Transverse colon (tissue), 4 donors: ENCODE data around the gene PMEPA1. TPM values are rescaled to one million over a fixed set of nuclear protein-coding genes. Genes with fewer than 3 reads are reported as not detected.
A peak's percentile ranks its signal among the peaks of the same experiment; 100 is the strongest.

ENCODE experiments used
- DNase-seq: peaks from one replicate; pipeline ENCODE4 v3.0.0-alpha.2; 2019
- H3K27ac ChIP-seq, 4 donors: fragments of 200-600 bp; sonication (generic); 2 replicates each; pipeline ENCODE4 v1.5.1; 2016 to 2018; ENCODE audit warnings: inconsistent platforms in 4 of 4
- H3K27me3 ChIP-seq: fragments of 200-600 bp; sonication (generic); 2 replicates; pipeline ENCODE4 v1.5.1; 2017; ENCODE audit warnings: inconsistent platforms
- H3K36me3 ChIP-seq, 4 donors: fragments of 200-600 bp; sonication (generic); 2 replicates each; pipeline ENCODE4 v1.5.1; 2017 to 2019; ENCODE audit warnings: inconsistent platforms in 4 of 4
- H3K4me1 ChIP-seq, 4 donors: fragments of 200-600 bp; sonication (generic); 2 replicates each; pipeline ENCODE4 v1.5.1; 2017 to 2020; ENCODE audit warnings: inconsistent platforms in 4 of 4
- H3K4me3 ChIP-seq, 4 donors: fragments of 200-600 bp; sonication (generic); 1 replicate in 1 of 4; 2 replicates in 3 of 4; pipeline versions ENCODE4 v1.5.1 to v1.6.1; 2017 to 2019; ENCODE audit warnings: inconsistent platforms in 4 of 4
- H3K9me3 ChIP-seq, 2 donors: fragments of 200-600 bp; sonication (generic); 2 replicates each; pipeline ENCODE4 v1.5.1; 2017 to 2019; ENCODE audit warnings: inconsistent platforms in 2 of 2
- EP300 ChIP-seq: sonication (generic); formaldehyde crosslinking; IDR thresholded peaks from one replicate; pipeline ENCODE4 v1.6.1; 2017; ENCODE audit warnings: antibody characterized with exemption, low read depth
- POLR2A ChIP-seq: fragments of 450-650 bp; IDR thresholded peaks from one replicate; pipeline ENCODE4 v1.6.1; 2016; ENCODE audit warnings: antibody characterized with exemption, mild to moderate bottlenecking, moderate library complexity
- POLR2AphosphoS5 ChIP-seq, 3 donors: sonication (generic); formaldehyde crosslinking; IDR thresholded peaks; one replicate each; pipeline ENCODE4 v1.6.1; 2016; ENCODE audit warnings: antibody characterized with exemption in 3 of 3
- WGBS, 2 donors: methylation state at CpG; one replicate each; pipeline ENCODE4 v1.1.5; 2018; ENCODE audit warnings: low coverage in 1 of 2; 5-methylcytosine and 5-hydroxymethylcytosine counted together
- in situ Hi-C, 4 donors: fragments of 200-750 bp; cut with MboI; loops; one replicate each; pipeline versions ENCODE4 v1.15.0 to v1.15.1; 2017; ENCODE audit warnings: low sequenced_read_pairs in 3 of 4, low pct_ligation_motif_present in 1 of 4, low pct_unique_long_range_greater_than_20kb in 1 of 4
- intact Hi-C: fragments of 100-400 bp; cut with DNase I; formaldehyde crosslinking; loops from one replicate; pipeline ENCODE4 v1.15.1; 2023; ENCODE audit warnings: low total_unique reads
- total RNA-seq, 4 donors: library from RNA; depleted of rRNA; stranded (reverse); fragments of >200 nt; gene quantifications; one replicate each; pipeline ENCODE4 v1.1.0, GENCODE V29; 2016
- TF ChIP-seq, protein P1 (sequence below), 5 experiments: fragments of 200-600 bp in 3 of 5; fragments of 450-650 bp in 2 of 5; sonication (generic) in 3 of 5; IDR thresholded peaks; 1 replicate in 2 of 5; 2 replicates in 3 of 5; pipeline ENCODE4 v1.5.1; 2016 to 2017; ENCODE audit warnings: antibody characterized with exemption in 5 of 5, inconsistent platforms in 3 of 5, mild to moderate bottlenecking in 2 of 5, moderate library complexity in 1 of 5

The PMEPA1 gene
- total RNA-seq, 4 donors from 2014 or later, result 6.4 to 10.8 (median 8.4) TPM

- in situ Hi-C loops, result no loop called here
- peak overlapping the region; percentile 23 to 76 (median 68) for H3K27ac ChIP-seq
Observed at GRCh38 chr20:57627339-57627738, 82.5 kb downstream of the PMEPA1 start.

GRCh38 chr20:57625978-57626377 lies 83.8 kb downstream of the PMEPA1 start:
- Histone ChIP-seq H3K36me3 (no peaks in the 10 kb centered on the region), H3K4me3 (no peak overlapping the region), H3K27ac (no peak overlapping the region), H3K9me3 (no peaks in the 10 kb centered on the region), H3K27me3 (no peaks in the 10 kb centered on the region), H3K4me1 (peaks cover 6 to 27% (median 7%) of the 10 kb centered on the region in 4 donors)
- 82 to 87% methylated on average over 2 of the region's 2 CpGs for WGBS, 2 donors
- intact Hi-C loops, result no loop called here
- in situ Hi-C loops, result no loop called here
- no peak for DNase-seq
- TF ChIP-seq POLR2AphosphoS5 (IDR thresholded peaks at IDR 0.05) (no peak), POLR2A (no peak)
- TF ChIP-seq, protein P1, sequence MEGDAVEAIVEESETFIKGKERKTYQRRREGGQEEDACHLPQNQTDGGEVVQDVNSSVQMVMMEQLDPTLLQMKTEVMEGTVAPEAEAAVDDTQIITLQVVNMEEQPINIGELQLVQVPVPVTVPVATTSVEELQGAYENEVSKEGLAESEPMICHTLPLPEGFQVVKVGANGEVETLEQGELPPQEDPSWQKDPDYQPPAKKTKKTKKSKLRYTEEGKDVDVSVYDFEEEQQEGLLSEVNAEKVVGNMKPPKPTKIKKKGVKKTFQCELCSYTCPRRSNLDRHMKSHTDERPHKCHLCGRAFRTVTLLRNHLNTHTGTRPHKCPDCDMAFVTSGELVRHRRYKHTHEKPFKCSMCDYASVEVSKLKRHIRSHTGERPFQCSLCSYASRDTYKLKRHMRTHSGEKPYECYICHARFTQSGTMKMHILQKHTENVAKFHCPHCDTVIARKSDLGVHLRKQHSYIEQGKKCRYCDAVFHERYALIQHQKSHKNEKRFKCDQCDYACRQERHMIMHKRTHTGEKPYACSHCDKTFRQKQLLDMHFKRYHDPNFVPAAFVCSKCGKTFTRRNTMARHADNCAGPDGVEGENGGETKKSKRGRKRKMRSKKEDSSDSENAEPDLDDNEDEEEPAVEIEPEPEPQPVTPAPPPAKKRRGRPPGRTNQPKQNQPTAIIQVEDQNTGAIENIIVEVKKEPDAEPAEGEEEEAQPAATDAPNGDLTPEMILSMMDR (IDR thresholded peaks at IDR 0.05), result no peak

More at GRCh38 chr20:57627339-57627738, 82.5 kb downstream of the PMEPA1 start:
- H3K9me3 ChIP-seq, result no peaks in the 10 kb centered on the region
- no peaks in the 10 kb centered on the region for H3K36me3 ChIP-seq
- TF ChIP-seq POLR2A (no peak), POLR2AphosphoS5 (IDR thresholded peaks at IDR 0.05) (no peak), EP300 (no peak)
- TF ChIP-seq, protein P1 (IDR thresholded peaks at IDR 0.05), result no peak
- peaks cover 0 to 17% (median 6%) of the 10 kb centered on the region in 4 donors for H3K4me1 ChIP-seq
- intact Hi-C loops, result no loop called here
- no peaks in the 10 kb centered on the region for H3K27me3 ChIP-seq
- DNase-seq, result no peak
- no peak overlapping the region for H3K4me3 ChIP-seq
- WGBS, 2 donors, result 97% methylated on average over 2 of the region's 2 CpGs; no CpG with 5 or more reads in 1 of the 2 donors

- WGBS, 2 donors, result 91 to 100% methylated on average over 4 to 7 of the region's 7 CpGs
- TF ChIP-seq POLR2A (no peak), POLR2AphosphoS5 (IDR thresholded peaks at IDR 0.05) (no peak)
Observed at GRCh38 chr20:57625181-57625958, 84.4 kb downstream of the PMEPA1 start.

GRCh38 chr20:57624124-57624523 lies 85.7 kb downstream of the PMEPA1 start:
- H3K27me3 ChIP-seq, result no peaks in the 10 kb centered on the region
- intact Hi-C loops, result no loop called here
- H3K9me3 ChIP-seq, result no peaks in the 10 kb centered on the region
- H3K36me3 ChIP-seq, result no peaks in the 10 kb centered on the region
- H3K4me1 ChIP-seq, result peaks cover 6 to 37% (median 9%) of the 10 kb centered on the region in 4 donors
- 92 to 100% methylated on average over 2 to 3 of the region's 3 CpGs for WGBS, 2 donors
- TF ChIP-seq EP300, result no peak
- TF ChIP-seq POLR2A, result no peak
- TF ChIP-seq POLR2AphosphoS5 (IDR thresholded peaks at IDR 0.05), result no peak
- TF ChIP-seq, protein P1 (IDR thresholded peaks at IDR 0.05), result no peak
- no peak for DNase-seq
- no peak overlapping the region for H3K4me3 ChIP-seq
- in situ Hi-C loops, result loop anchor here in 1 of 4 donors (25.0 kb wide), 1 partner anchor 237 kb away; the partner anchor contains the start of gene RBM38
- no peak overlapping the region for H3K27ac ChIP-seq

More at GRCh38 chr20:57625181-57625958, 84.4 kb downstream of the PMEPA1 start:
- intact Hi-C loops (no loop called here), in situ Hi-C loops (no loop called here)
- no peak for DNase-seq
- Histone ChIP-seq H3K36me3 (no peaks in the 10 kb centered on the region), H3K9me3 (no peaks in the 10 kb centered on the region), H3K4me1 (peaks cover 6 to 33% (median 9%) of the 10 kb centered on the region in 4 donors), H3K27me3 (no peaks in the 10 kb centered on the region), H3K27ac (no peak overlapping the region), H3K4me3 (no peak overlapping the region)
